HCT116 (cell line): ENCODE data around the gene ZNHIT6. TPM values are rescaled to one million over a fixed set of nuclear protein-coding genes. Genes with fewer than 3 reads are reported as not detected.

Source experiments
- ATAC-seq: fragments of 200-7000 bp; cut with Tn5 transposase; 2 replicates; pipeline ENCODE4 v1.9.1; 2020; ENCODE audit warnings: mild to moderate bottlenecking, moderate library complexity
- BruUV-seq: library from RNA; stranded (reverse); fragments of 400-500 nt; replicated peaks from 2 replicates; lab custom pipeline; 2021; lab: Mats Ljungman, UMichigan
- CTCF ChIA-PET: fragments of 300-600 bp; sonication (Branson Sonifier 250); formaldehyde crosslinking; loops from one replicate; lab custom pipeline; 2021; ENCODE audit warnings: antibody characterized with exemption; lab: Charles Lee
- POLR2A ChIA-PET: fragments of 300-600, 350-600 bp; sonication (Branson Sonifier 250); formaldehyde crosslinking; loops from one replicate; lab custom pipeline; 2021; ENCODE audit warnings: antibody characterized with exemption; lab: Charles Lee
- RAD21 ChIA-PET, 2 experiments: fragments of 300-600 bp; sonication (Branson Sonifier 250); formaldehyde crosslinking; loops; one replicate each; lab custom pipeline; 2023; ENCODE audit warnings: low total read pairs in 2 of 2; ENCODE audit not compliant: uncharacterized antibody in 2 of 2, unreplicated experiment in 2 of 2, low non-redundant PET in 1 of 2; lab: Charles Lee
- DNase-seq: peaks from one replicate; pipeline ENCODE4 v3.0.0-alpha.2; 2010; ENCODE audit warnings: low read depth, low spot score
- H2AFZ ChIP-seq: fragments of 200-600 bp; shearing (Covaris generic), sonication (generic); 2 replicates; pipeline ENCODE4 v1.6.1; 2017; ENCODE audit warnings: low read depth, mixed run types, mixed read lengths, antibody characterized with exemption, low read length; ENCODE audit not compliant: poor library complexity, severe bottlenecking
- H3K27ac ChIP-seq: 2 replicates; pipeline ENCODE4 v1.5.1; 2012; ENCODE audit warnings: low read depth, low read length
- H3K27me3 ChIP-seq: fragments of 200-600 bp; sonication (generic); 2 replicates; pipeline ENCODE4 v1.6.1; 2016; ENCODE audit warnings: mixed run types, low read length, mixed read lengths; ENCODE audit not compliant: insufficient read depth
- H3K36me3 ChIP-seq, 2 experiments: fragments of 200-500 bp in 1 of 2; fragments of 200-600 bp in 1 of 2; sonication (Bioruptor generic) in 1 of 2; sonication (generic) in 1 of 2; 2 replicates each; pipeline versions ENCODE4 v1.5.1 to v1.6.1; 2014 to 2016; ENCODE audit warnings: low read length in 2 of 2, inconsistent platforms in 1 of 2, mixed read lengths in 1 of 2, mixed run types in 1 of 2; ENCODE audit not compliant: insufficient read depth in 2 of 2, control insufficient read depth in 1 of 2
- H3K4me1 ChIP-seq, 2 experiments: fragments of 200-600 bp in 1 of 2; sonication (generic) in 1 of 2; 2 replicates each; pipeline versions ENCODE4 v1.5.1 to v1.6.1; 2012 to 2017; ENCODE audit warnings: low read length in 2 of 2, inconsistent platforms in 1 of 2, mild to moderate bottlenecking in 1 of 2, mixed read lengths in 1 of 2, mixed run types in 1 of 2, moderate library complexity in 1 of 2; ENCODE audit not compliant: insufficient read depth in 2 of 2, control insufficient read depth in 1 of 2
- H3K4me2 ChIP-seq: fragments of 200-600 bp; sonication (generic); 2 replicates; pipeline ENCODE4 v1.6.1; 2017; ENCODE audit warnings: mixed run types, low read length, mixed read lengths
- H3K4me3 ChIP-seq, 2 experiments: fragments of 200-600 bp in 1 of 2; sonication (generic) in 1 of 2; replicated peaks in 1 of 2; 2 replicates each; pipeline ENCODE4 v1.5.1; 2011 to 2016; ENCODE audit warnings: low read length in 2 of 2, control low read depth in 1 of 2, low read depth in 1 of 2, mild to moderate bottlenecking in 1 of 2, mixed read lengths in 1 of 2, mixed run types in 1 of 2
- H3K79me2 ChIP-seq: fragments of 200-600 bp; sonication (generic); 2 replicates; pipeline ENCODE4 v1.6.1; 2017; ENCODE audit warnings: mild to moderate bottlenecking, mixed run types, low read length, moderate library complexity, mixed read lengths; ENCODE audit not compliant: insufficient read depth
- H3K9ac ChIP-seq: fragments of 200-600 bp; sonication (generic); 2 replicates; pipeline ENCODE4 v1.6.1; 2016; ENCODE audit warnings: low read length, mixed read lengths
- H3K9me2 ChIP-seq: fragments of 200-600 bp; sonication (generic), shearing (Covaris generic); 2 replicates; pipeline ENCODE4 v1.6.1; 2017; ENCODE audit warnings: mixed run types, mild to moderate bottlenecking, moderate library complexity; ENCODE audit not compliant: insufficient read depth
- H3K9me3 ChIP-seq, 2 experiments: fragments of 200-500 bp in 1 of 2; fragments of 200-600 bp in 1 of 2; sonication (Bioruptor generic) in 1 of 2; sonication (generic) in 1 of 2; 2 replicates each; pipeline ENCODE4 v1.6.1; 2014 to 2017; ENCODE audit warnings: low read length in 2 of 2, mixed read lengths in 2 of 2, inconsistent platforms in 1 of 2, low read depth in 1 of 2, mild to moderate bottlenecking in 1 of 2, mixed run types in 1 of 2, moderate library complexity in 1 of 2; ENCODE audit not compliant: control insufficient read depth in 1 of 2, insufficient read depth in 1 of 2
- H4K20me1 ChIP-seq: fragments of 200-600 bp; sonication (generic), shearing (Covaris generic); 2 replicates; pipeline ENCODE4 v1.6.1; 2017; ENCODE audit warnings: mixed run types, mild to moderate bottlenecking, moderate library complexity; ENCODE audit not compliant: insufficient read depth
- CBX3 ChIP-seq: IDR thresholded peaks from 2 replicates; pipeline ENCODE4 v1.6.1; 2012; ENCODE audit warnings: low read depth
- CEBPB ChIP-seq: IDR thresholded peaks from 2 replicates; pipeline ENCODE4 v1.6.1; 2012; ENCODE audit warnings: low read depth
- EGR1 ChIP-seq: IDR thresholded peaks from 2 replicates; pipeline ENCODE4 v1.6.1; 2012; ENCODE audit warnings: low read depth
- ELF1 ChIP-seq: IDR thresholded peaks from 2 replicates; pipeline ENCODE4 v1.6.1; 2012; ENCODE audit warnings: low read depth, borderline replicate concordance
- EZH2 ChIP-seq: fragments of 200-600 bp; sonication (generic); IDR thresholded peaks from 2 replicates; pipeline ENCODE4 v1.6.1; 2017; ENCODE audit warnings: antibody characterized with exemption, mixed run types
- FOSL1 ChIP-seq: IDR thresholded peaks from 2 replicates; pipeline ENCODE4 v1.6.1; 2012; ENCODE audit warnings: low read depth
- JUND ChIP-seq: IDR thresholded peaks from 2 replicates; pipeline ENCODE4 v1.6.1; 2012
- POLR2A ChIP-seq: IDR thresholded peaks from 2 replicates; pipeline ENCODE4 v1.7.0; 2011; ENCODE audit warnings: borderline replicate concordance; ENCODE audit not compliant: insufficient read depth, insufficient read length; ENCODE audit errors: extremely low read depth
- POLR2AphosphoS5 ChIP-seq: IDR thresholded peaks from 2 replicates; pipeline ENCODE4 v1.6.1; 2011; ENCODE audit warnings: mild to moderate bottlenecking, low read depth, low read length, moderate library complexity
- RAD21 ChIP-seq: IDR thresholded peaks from 2 replicates; pipeline ENCODE4 v1.6.1; 2012; ENCODE audit warnings: low read depth, mild to moderate bottlenecking
- SIN3A ChIP-seq: IDR thresholded peaks from 2 replicates; pipeline ENCODE4 v1.6.1; 2012; ENCODE audit warnings: low read depth
- SP1 ChIP-seq: IDR thresholded peaks from 2 replicates; pipeline ENCODE4 v1.6.1; 2012; ENCODE audit warnings: low read depth
- YY1 ChIP-seq: IDR thresholded peaks from 2 replicates; pipeline ENCODE4 v1.6.1; 2011; ENCODE audit warnings: low read length, low read depth, moderate library complexity, mild to moderate bottlenecking; ENCODE audit not compliant: insufficient replicate concordance; ENCODE audit errors: extremely low read depth
- ZFX ChIP-seq: fragments of 450-650 bp; IDR thresholded peaks from 2 replicates; pipeline ENCODE4 v1.6.1; 2017
- ZNF274 ChIP-seq: fragments of 200-500 bp; sonication (Bioruptor generic); IDR thresholded peaks from 2 replicates; pipeline ENCODE4 v1.6.1; 2014; ENCODE audit warnings: mild to moderate bottlenecking, low read depth, low read length, inconsistent platforms
- intact Hi-C: fragments of 100-400 bp; cut with micrococcal nuclease; formaldehyde crosslinking; loops from 2 replicates; pipeline ENCODE4 v1.10.0; 2022
- total RNA-seq: library from RNA; stranded (reverse); gene quantifications from one replicate; pipeline ENCODE4 v1.2.1, GENCODE V29; 2021; ENCODE audit not compliant: unreplicated experiment
- TF ChIP-seq, protein P1 (sequence below): IDR thresholded peaks from 2 replicates; pipeline ENCODE4 v1.6.1; 2012
- TF ChIP-seq, protein P2 (sequence below), 3 experiments: fragments of 200-600 bp in 1 of 3; sonication (generic) in 1 of 3; IDR thresholded peaks in 2 of 3; conservative IDR thresholded peaks in 1 of 3; 2 replicates each; pipeline ENCODE4 v1.5.1; 2012 to 2017; ENCODE audit warnings: low read depth in 2 of 3, low read length in 2 of 3, antibody characterized with exemption in 1 of 3, borderline replicate concordance in 1 of 3, control low read depth in 1 of 3, mild to moderate bottlenecking in 1 of 3, mixed read lengths in 1 of 3, mixed run types in 1 of 3, moderate library complexity in 1 of 3; ENCODE audit not compliant: insufficient read depth in 1 of 3
- TF ChIP-seq, protein P3 (sequence below): IDR thresholded peaks from 2 replicates; pipeline ENCODE4 v1.6.1; 2011; ENCODE audit warnings: mild to moderate bottlenecking, low read length, moderate library complexity; ENCODE audit not compliant: insufficient replicate concordance; ENCODE audit errors: extremely low read depth
- TF ChIP-seq, protein P4 (sequence below): IDR thresholded peaks from 2 replicates; pipeline ENCODE4 v1.6.1; 2012; ENCODE audit warnings: low read depth
- TF ChIP-seq, protein P5 (sequence below): IDR thresholded peaks from 2 replicates; pipeline ENCODE4 v1.6.1; 2012

Gene ZNHIT6
- total RNA-seq, 1 experiment from 2014 or later, result 18.4 TPM

GRCh38 chr1:85617633-85618100, 90.6 kb downstream of the ZNHIT6 start:
- intact Hi-C loops, result no loop called here
- Histone ChIP-seq H3K4me1 (peaks cover 7 to 11% of the 10 kb centered on the region in 2 experiments), H3K4me2 (no peak overlapping the region), H3K9me3 (peaks cover 3% of the 10 kb centered on the region in 2 experiments; a peak in 2 of 4 replicates), H3K9ac (no peak overlapping the region), H3K27me3 (no peaks in the 10 kb centered on the region), H4K20me1 (no peaks in the 10 kb centered on the region), H3K79me2 (no peaks in the 10 kb centered on the region), H3K9me2 (no peaks in the 10 kb centered on the region), H3K36me3 (no peaks in the 10 kb centered on the region), H3K4me3 (no peak overlapping the region), H2AFZ (no peak overlapping the region), H3K27ac (no peak overlapping the region)
- POLR2A ChIA-PET, result no interaction called here
- TF ChIP-seq POLR2A (no peak), EGR1 (no peak), SIN3A (no peak), ZNF274 (no peak), CEBPB (no peak), JUND (no peak), YY1 (no peak), ZFX (no peak), SP1 (no peak), ELF1 (no peak), FOSL1 (no peak), EZH2 (no peak), POLR2AphosphoS5 (no peak), CBX3 (no peak), RAD21 (no peak)
- TF ChIP-seq, protein P1, sequence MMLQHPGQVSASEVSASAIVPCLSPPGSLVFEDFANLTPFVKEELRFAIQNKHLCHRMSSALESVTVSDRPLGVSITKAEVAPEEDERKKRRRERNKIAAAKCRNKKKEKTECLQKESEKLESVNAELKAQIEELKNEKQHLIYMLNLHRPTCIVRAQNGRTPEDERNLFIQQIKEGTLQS, result no peak
- TF ChIP-seq, protein P2, sequence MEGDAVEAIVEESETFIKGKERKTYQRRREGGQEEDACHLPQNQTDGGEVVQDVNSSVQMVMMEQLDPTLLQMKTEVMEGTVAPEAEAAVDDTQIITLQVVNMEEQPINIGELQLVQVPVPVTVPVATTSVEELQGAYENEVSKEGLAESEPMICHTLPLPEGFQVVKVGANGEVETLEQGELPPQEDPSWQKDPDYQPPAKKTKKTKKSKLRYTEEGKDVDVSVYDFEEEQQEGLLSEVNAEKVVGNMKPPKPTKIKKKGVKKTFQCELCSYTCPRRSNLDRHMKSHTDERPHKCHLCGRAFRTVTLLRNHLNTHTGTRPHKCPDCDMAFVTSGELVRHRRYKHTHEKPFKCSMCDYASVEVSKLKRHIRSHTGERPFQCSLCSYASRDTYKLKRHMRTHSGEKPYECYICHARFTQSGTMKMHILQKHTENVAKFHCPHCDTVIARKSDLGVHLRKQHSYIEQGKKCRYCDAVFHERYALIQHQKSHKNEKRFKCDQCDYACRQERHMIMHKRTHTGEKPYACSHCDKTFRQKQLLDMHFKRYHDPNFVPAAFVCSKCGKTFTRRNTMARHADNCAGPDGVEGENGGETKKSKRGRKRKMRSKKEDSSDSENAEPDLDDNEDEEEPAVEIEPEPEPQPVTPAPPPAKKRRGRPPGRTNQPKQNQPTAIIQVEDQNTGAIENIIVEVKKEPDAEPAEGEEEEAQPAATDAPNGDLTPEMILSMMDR (IDR thresholded peaks at IDR 0.05 in 2 of 3, conservative IDR thresholded peaks at IDR 0.05 in 1 of 3; ENCODE audit: borderline replicate concordance in 1 of 3, insufficient read depth in 1 of 3, low read depth in 2 of 3, low read length in 2 of 3), result no peak
- TF ChIP-seq, protein P3, sequence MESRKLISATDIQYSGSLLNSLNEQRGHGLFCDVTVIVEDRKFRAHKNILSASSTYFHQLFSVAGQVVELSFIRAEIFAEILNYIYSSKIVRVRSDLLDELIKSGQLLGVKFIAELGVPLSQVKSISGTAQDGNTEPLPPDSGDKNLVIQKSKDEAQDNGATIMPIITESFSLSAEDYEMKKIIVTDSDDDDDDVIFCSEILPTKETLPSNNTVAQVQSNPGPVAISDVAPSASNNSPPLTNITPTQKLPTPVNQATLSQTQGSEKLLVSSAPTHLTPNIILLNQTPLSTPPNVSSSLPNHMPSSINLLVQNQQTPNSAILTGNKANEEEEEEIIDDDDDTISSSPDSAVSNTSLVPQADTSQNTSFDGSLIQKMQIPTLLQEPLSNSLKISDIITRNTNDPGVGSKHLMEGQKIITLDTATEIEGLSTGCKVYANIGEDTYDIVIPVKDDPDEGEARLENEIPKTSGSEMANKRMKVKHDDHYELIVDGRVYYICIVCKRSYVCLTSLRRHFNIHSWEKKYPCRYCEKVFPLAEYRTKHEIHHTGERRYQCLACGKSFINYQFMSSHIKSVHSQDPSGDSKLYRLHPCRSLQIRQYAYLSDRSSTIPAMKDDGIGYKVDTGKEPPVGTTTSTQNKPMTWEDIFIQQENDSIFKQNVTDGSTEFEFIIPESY, result no peak
- TF ChIP-seq, protein P4, sequence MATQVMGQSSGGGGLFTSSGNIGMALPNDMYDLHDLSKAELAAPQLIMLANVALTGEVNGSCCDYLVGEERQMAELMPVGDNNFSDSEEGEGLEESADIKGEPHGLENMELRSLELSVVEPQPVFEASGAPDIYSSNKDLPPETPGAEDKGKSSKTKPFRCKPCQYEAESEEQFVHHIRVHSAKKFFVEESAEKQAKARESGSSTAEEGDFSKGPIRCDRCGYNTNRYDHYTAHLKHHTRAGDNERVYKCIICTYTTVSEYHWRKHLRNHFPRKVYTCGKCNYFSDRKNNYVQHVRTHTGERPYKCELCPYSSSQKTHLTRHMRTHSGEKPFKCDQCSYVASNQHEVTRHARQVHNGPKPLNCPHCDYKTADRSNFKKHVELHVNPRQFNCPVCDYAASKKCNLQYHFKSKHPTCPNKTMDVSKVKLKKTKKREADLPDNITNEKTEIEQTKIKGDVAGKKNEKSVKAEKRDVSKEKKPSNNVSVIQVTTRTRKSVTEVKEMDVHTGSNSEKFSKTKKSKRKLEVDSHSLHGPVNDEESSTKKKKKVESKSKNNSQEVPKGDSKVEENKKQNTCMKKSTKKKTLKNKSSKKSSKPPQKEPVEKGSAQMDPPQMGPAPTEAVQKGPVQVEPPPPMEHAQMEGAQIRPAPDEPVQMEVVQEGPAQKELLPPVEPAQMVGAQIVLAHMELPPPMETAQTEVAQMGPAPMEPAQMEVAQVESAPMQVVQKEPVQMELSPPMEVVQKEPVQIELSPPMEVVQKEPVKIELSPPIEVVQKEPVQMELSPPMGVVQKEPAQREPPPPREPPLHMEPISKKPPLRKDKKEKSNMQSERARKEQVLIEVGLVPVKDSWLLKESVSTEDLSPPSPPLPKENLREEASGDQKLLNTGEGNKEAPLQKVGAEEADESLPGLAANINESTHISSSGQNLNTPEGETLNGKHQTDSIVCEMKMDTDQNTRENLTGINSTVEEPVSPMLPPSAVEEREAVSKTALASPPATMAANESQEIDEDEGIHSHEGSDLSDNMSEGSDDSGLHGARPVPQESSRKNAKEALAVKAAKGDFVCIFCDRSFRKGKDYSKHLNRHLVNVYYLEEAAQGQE, result no peak
- TF ChIP-seq, protein P5, sequence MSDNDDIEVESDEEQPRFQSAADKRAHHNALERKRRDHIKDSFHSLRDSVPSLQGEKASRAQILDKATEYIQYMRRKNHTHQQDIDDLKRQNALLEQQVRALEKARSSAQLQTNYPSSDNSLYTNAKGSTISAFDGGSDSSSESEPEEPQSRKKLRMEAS, result no peak
- BruUV-seq, result no TSS peak
- no peak for ATAC-seq
- CTCF ChIA-PET, result interaction anchor here (0.6 kb wide), 1 partner anchor 605 kb away, joined by 3 read pairs; no protein-coding TSS in a partner anchor
- RAD21 ChIA-PET, result no interaction called here
- DNase-seq, result no peak
